Activated CD4-positive, alpha-beta T cell treated with anti-CD3 and anti-CD28 coated beads, Interleukin-2, Interleukin-4, amounts not matched to agents 100 ng/mL and 50 ng/mL, durations not matched to agents 16 hours and 8 hours (primary cell): ENCODE data around the gene ERBB3.
"Not testable (repeated sequence)": the region's sequence is repeated elsewhere in the genome, so short reads cannot be mapped to it uniquely, and the experiment has no call there.

Experiments used
- DNase-seq: peaks from one replicate; pipeline ENCODE4 v3.0.0-alpha.2; 2020; ENCODE audit warnings: low spot score

The ERBB3 gene

GRCh38 chr12:56079723-56080555 is at the start of gene ERBB3:
Gene ERBB3 (plus strand): TSS chr12:56080165. CDS start chr12:56080301, 136 bp downstream.
- peak; percentile 51 for DNase-seq

DNA sequence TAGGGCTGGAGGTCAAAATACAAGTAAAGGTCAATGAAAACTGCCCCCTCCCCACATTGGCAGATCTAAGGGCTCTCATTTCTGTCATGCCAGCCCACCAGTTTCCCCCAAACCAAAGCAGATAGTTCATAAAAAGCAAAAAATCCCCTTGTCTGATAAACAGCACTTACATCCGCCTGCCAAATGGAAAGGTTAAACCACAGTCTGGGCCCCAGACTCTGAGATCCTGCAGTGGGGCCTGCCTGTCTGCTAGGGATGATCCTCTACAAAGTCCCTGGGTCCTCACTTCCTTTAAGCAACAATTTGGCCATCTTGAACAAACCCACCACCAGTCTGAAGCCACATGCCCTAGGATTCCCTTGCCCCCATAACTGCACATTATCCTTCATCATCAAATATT is 48.0 kb upstream of the ERBB3 start:
- DNase-seq, result no peak

GRCh38 chr12:56034586-56035332 is 45.2 kb upstream of the ERBB3 start:
- no peak for DNase-seq

GRCh38 chr12:56037161-56037560 is 42.8 kb upstream of the ERBB3 start:
- DNase-seq, result no peak

- DNase-seq, result no peak
These were observed 41.8 kb upstream of the ERBB3 start for GRCh38 chr12:56038022-56038655.

- DNase-seq, result no peak
These were observed 39.8 kb upstream of the ERBB3 start for GRCh38 chr12:56040151-56040550.

DNA sequence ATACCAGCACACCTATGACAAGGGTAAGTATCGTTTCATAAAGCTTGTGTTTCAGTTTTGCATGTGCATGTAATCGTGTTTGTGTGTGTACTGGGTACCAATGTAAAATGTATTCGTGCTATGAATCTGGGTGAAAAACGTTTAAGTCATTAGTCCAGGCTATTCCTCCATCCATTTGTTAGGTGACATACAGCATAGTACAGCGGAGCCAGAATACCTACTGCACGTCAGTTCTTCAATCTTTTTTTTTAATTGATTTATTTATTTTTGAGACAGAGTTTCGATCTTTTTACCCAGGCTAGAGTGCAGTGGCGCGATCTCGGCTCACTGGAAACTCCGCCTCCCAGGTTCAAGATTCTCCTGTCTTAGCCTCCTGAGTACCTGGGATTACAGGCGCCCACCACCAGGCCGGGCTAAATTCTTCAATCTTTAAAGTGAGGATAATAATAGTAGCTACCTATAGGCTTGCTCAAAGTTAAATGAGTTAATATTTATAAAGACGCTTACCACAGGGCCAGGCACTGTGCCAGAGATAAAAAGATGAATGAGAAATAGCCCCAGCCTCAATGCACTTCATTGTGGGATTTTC is 38.9 kb upstream of the ERBB3 start:
- no peak for DNase-seq

- DNase-seq, result peak; percentile 96
These were observed 38.2 kb upstream of the ERBB3 start, which contains the start of gene RPS26 for GRCh38 chr12:56041552-56042429. Gene RPS26 (plus strand): TSS chr12:56041918. CDS start chr12:56042167, 249 bp downstream.

DNA sequence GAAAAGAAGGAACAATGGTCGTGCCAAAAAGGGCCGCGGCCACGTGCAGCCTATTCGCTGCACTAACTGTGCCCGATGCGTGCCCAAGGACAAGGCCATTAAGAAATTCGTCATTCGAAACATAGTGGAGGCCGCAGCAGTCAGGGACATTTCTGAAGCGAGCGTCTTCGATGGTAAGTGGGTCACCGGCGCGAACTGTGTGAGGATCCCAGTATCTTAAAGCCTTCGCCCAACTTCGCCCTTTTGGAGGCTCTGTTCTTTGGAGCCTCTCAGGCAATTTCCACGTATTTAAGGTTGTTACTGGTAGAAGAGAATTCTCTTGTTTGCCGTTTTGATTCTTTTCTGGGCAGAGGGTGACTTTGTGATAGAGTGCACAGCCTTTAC is 37.5 kb upstream of the ERBB3 start:
- DNase-seq, result not testable (repeated sequence)

GRCh38 chr12:56042843-56043242 is 37.1 kb upstream of the ERBB3 start:
- no peak for DNase-seq

DNA sequence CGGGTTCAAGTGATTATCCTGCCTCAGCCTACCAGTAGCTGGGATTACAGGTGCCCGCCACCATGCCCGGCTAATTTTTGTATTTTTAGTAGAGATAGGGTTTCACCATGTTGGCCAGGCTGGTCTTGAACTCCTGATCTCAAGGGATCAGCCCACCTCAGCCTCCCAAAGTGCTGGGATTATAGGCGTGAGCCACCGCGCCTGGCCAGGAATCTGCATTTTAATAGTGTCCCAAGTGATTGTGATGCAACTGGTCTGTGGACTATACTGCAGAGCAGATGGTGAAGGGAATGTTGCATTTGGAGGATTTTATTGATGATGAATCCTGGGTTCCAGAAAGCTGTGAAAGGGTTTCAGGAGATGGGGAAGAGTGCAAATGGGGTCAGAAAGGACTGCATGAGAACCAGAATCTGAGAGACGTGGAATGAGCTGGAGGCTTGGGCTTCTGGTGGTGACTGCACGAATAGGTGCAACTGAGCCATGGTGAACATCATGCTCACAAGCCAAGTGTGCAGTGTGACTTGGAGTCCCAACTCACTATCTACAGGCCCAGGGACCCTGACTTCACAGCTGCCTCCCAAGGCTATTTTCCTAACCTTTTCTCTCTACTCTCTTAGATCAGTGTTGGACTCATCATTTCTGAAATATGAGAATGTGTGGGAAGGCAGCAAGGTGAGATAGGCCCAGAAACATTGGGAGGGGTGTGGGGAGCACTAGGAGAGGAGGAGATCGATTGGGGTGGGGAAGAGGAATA is 33.8 kb upstream of the ERBB3 start:
- DNase-seq, result no peak

GRCh38 chr12:56053407-56053893 is 26.5 kb upstream of the ERBB3 start:
- no peak for DNase-seq

GRCh38 chr12:56059964-56060363 is 20.0 kb upstream of the ERBB3 start:
- not testable (repeated sequence) for DNase-seq

DNA sequence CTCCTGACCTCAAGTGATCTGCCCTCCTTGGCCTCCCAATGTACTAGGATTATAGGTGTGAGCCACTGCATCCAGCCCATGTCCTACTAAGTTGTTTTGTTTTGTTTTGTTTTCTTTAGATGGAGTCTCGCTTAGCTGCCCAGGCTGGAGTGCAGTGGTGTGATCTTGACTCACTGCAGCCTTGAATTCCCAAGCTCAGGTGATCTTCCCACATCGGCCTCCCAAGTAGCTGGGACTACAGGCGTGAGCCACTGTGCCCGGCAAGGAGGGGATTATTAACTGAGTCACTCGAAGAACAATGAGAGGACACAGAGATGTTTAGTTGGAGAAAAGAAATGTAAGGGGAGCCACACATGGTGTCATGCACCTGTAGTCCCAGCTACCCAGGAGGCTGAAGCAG is 18.0 kb upstream of the ERBB3 start:
- no peak for DNase-seq

GRCh38 chr12:56062996-56063395 is 17.0 kb upstream of the ERBB3 start:
- DNase-seq, result no peak

- DNase-seq, result no peak
These were observed 8.3 kb upstream of the ERBB3 start for GRCh38 chr12:56071648-56072047.

DNA sequence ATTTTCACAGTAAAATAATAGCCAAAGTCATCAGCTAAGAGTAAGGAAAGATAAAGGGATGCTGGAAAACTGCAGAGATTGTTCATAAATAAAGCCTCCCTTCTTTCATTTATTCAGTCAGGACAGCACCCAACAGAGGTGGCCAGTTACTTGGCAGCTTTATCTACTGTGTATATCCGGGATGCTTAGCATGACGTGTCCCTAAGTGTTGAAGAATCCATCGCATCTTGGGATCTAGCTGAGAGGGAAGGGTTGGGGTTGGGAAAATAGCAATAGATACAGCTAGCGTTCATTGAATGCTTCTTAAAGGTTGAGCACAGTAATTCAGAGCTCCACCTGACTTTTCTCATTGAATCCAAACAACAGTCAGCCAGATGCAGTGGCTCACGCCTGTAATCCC is 5.6 kb upstream of the ERBB3 start:
- DNase-seq, result no peak

GRCh38 chr12:56077966-56078365 is 2.0 kb upstream of the ERBB3 start:
- not testable (repeated sequence) for DNase-seq

GRCh38 chr12:56078427-56078826 is 1.5 kb upstream of the ERBB3 start:
- DNase-seq, result no peak

DNA sequence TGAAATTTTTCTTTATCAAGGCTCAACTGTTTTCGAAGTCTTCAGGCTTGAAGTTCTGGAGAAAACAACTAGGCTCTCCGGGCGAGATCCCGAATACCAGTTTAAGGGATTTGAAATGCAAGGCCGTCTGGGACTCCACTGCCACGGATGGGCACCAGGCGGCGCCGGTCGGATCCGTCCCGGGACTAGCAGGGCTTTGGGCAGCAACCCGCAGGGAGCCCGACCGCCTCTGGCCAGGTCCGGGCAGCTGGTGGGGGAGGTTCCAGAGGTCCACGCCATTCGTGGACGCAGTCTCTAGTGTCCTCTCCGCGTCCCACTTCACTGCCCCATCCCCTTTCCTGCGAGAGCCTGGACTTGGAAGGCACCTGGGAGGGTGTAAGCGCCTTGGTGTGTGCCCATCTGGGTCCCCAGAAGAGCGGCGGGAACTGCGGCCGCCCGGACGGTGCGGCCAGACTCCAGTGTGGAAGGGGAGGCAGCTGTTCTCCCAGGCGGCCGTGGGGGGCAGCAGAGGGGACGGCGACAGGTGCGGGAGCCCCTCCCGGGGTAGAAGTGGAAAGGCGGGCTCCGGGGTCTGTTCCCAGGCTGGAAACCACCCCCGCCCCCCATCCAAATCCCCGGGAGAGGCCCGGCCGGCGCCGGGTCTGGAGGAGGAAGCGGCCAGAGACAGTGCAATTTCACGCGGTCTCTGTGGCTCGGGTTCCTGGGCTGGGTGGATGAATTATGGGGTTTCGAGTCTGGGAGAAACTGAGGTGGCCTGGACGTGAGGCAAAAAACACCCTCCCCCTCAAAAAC is 838 bp upstream of the ERBB3 start:
- peak; percentile 35 for DNase-seq
